Inferior parietal cortex (tissue), 1 donor: ENCODE data around the gene NEURL4.

Experiments
- DNase-seq: peaks from one replicate; pipeline ENCODE4 v3.0.0-alpha.2; 2016; ENCODE audit errors: extremely low spot score

Gene NEURL4

DNA sequence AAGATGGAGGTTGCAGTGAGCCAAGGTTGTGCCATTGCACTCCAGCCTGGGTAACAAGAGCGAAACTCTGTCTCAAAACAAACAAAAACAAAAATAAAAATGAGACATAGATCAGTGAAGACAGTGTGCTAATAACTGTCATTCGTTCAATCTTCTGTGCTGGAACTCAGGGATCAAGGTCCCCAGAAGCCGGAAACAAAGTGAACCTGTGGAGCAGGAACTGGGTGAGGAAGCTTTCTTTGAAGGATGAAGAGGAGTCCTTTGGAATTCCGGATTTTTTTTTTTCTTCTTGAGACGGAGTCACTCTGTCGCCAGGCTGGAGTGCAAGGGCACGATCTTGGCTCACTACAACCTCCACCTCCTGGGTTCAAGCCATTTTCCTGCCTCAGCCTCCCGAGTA is 49.7 kb downstream of the NEURL4 start:
- DNase-seq: no peak

- DNase-seq: no peak
Observed at GRCh38 chr17:7266784-7267183, 62.4 kb downstream of the NEURL4 start.
